ENCODE results near the gene MIOS.

- TF ChIP-seq CTCF (conservative IDR thresholded peaks at IDR 0.05) (no peak), ZFX (IDR thresholded peaks at IDR 0.05) (no peak)
Observed at GRCh38 chr7:7614018-7614741, 47.5 kb downstream of the MIOS start.

Data from C4-2B (cell line).